NAMALWA (cell line): ENCODE measurements around the gene PTPRU.

ENCODE experiments used
- DNase-seq: peaks from one replicate; pipeline ENCODE4 v3.0.0-alpha.2; 2015; ENCODE audit warnings: low spot score

Gene PTPRU

DNA sequence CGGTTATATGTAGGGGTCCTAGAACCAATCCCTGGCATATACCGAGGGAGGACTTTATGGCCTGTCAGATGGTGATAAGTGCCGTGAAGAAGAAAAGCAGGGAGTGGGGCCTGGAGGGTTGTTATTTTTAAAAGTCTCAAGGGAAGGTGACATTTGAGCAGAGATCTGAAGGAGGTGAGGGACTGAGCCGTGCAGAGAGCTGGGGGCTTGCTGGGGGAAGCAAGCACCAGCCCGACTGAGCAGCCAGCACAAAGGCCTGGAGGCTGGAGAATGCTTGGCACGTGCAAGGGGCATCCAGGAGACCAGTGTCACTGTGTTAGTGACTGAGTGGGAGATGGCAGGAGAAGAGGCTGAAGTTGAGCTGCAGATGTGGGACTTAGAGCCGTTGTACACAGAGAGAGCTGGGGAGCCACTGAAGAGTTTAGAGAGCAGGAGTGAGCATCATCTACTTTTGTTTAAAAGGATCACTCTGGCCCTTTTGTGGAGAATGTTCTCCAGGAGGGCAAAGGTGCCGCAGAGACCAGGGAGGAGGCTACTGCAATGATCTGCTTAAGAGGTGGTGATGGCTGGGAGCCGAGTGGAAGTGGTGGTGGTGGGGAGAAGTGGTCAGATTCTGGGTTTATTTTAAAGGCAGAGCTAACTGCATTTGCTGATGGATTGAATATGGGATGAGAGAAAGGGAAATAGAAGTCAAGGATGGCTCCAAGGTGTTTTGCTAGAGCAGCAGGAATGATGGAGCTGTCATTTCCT, 31.2 kb downstream of the PTPRU start:
- no peak for DNase-seq

- no peak for DNase-seq
These were observed 33.1 kb downstream of the PTPRU start for GRCh38 chr1:29269382-29269781.

- no peak for DNase-seq
These were observed 34.7 kb downstream of the PTPRU start for GRCh38 chr1:29270929-29271521.

DNA sequence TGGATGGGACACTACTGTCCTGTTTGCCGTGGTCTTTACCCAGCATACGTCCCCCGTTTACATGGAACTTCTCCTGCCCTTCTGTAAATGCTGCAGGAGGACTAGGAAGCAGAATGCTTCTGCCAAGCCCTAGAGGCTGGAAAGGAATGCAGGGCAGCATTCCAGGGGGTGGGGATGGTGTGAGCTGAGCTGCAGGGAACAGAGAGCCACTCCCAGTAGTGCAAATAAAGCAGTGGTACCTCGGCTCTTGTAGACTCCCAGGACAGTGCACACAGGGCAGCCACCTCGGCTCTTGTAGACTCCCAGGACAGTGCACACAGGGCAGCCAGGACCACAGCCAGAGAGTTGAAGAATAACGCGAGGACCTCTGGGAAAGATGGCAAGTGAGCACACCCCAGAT, 35.4 kb downstream of the PTPRU start:
- DNase-seq, result no peak

DNA sequence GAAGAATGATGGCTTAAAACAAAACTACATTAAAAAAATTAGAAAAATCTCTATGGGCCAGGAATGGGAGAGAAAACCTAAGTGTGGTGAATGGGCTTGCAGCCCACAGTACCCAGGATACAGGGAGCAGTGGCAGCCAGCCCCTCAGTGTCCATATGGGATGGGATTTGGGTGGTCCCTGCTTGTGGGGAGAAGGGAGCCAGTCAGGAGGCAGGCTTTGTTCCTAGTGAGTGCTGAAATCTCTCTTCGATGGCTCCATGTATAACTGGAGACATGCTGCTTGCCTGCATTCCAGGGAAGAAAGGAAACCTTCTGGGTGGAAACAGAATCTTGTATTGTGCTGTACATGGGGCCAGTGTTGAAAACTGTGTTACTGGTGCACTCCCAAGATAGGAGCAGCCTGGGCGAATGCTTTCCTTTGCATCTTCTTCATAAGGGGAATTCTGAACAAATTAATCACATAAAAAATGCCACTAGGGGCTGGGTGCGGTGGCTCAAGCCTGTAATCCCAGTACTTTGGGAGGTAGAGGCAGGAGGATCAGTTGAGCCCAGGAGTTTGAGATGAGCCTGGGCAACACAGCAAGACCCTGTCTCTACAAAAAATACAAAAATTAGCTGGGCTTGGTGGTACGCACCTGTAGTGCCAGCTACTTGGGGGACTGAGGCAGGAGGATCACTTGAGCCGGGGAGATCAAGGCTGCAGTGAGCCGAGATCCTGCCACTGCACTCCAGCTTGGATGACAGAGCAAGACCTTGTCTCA, 36.0 kb downstream of the PTPRU start:
- no peak for DNase-seq

DNA sequence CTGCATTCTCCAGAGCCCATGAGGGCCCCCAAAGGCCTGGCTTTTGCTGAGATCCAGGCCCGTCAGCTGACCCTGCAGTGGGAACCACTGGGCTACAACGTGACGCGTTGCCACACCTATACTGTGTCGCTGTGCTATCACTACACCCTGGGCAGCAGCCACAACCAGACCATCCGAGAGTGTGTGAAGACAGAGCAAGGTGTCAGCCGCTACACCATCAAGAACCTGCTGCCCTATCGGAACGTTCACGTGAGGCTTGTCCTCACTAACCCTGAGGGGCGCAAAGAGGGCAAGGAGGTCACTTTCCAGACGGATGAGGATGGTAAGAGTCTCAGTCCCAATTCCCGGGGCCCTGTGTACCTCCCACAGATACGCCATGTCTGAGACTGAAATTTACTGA, 39.1 kb downstream of the PTPRU start:
- no peak for DNase-seq

DNA sequence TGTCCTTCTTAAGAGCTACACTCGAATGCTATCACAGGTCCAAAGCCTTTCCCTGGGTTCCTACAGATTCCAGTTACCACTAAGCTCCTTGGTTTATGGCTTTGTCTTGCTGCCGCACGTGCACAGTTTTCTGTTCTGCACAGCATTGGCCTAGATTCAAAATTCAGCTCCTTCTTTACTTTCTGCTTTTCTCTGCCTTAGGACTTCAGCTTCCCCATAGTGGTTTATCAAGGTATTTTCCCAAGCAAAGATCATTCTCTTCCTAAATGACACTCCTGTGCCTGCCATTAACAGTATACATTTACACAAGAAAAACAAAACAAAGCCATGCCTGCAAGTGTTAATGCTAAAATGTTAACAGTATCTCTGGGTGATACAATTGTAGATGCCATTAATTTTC, 41.8 kb downstream of the PTPRU start:
- no peak for DNase-seq

DNA sequence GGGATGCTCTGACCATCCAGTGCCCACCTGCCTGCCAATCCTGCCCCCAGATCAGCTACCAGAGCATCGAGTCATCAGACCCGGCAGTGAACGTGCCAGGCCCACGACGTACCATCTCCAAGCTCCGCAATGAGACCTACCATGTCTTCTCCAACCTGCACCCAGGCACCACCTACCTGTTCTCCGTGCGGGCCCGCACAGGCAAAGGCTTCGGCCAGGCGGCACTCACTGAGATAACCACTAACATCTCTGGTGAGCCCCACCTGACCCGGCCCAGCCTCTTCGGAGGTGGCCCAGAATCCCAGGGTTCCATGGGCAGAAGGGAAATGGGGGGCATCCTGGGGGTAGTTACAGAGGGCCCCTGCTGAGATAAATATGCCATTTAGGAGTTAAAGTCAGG, 43.1 kb downstream of the PTPRU start:
- DNase-seq, result no peak

- no peak for DNase-seq
These were observed 43.6 kb downstream of the PTPRU start for GRCh38 chr1:29279951-29280391.

DNA sequence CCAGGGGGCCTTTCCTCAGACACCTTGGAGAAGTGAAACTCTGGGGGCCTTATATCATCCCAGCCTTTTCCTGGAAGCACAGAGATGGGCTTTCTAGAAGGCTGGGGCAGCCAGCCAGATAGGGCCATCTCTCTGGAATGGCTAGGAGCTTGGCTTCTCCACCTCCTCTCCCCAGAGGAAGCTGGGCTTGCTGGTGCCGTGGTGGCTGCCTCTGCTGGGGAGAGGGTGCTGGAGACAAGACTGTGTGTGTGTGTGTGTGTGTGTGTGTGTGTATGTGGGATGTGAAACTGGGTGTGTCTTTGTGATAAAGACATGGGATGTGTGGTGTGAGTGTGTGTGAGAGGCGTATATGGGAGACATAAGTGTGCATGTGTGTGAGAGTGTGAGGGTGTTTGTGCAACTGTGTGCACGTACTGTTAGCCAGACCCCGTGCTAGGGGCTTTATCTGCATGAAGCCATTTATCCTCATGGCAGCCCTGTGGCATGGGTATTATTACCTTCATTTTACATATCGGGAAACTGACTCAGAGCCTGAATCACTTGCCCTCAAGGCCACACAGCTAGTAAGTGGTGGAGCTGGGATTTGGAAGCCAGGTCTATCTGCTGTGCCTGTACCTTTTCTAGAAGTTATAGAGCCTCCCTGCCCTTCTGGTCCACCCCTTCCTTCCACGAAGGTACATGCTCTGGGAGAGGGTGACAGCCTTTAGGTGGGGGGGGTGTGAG, 44.2 kb downstream of the PTPRU start:
- no peak for DNase-seq

GRCh38 chr1:29281571-29281970, 45.2 kb downstream of the PTPRU start:
- no peak for DNase-seq

DNA sequence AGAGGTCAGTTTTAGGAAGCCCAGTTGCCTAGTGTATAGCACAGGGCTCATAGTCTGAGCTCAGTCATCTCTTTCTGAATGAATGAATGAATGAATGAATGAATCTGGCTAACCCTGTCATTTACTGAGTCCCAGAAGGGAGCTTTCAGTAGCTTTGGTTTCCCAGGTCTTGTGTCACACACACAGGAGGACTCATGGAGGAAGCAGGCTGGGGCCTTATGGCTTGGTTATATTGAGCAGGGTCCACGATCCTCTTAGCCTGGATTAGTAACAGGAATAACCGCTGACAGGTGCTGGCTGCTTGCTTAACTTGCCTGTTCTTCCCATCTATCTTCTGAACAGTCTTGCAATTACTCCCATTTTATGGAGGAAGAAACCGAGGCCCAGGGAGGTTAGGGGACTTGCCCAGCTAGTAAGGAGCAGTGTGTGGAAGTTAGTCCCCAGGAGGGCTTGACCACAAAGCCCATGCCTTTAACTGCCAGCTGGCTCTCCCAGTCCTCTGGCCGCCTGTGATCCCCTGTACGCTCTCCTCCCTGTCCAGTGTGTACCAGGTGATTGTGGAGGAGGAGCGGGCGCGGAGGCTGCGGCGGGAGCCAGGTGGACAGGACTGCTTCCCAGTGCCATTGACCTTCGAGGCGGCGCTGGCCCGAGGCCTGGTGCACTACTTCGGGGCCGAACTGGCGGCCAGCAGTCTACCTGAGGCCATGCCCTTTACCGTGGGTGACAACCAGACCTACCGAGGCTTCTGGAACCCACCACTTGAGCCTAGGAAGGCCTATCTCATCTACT, 46.0 kb downstream of the PTPRU start:
- DNase-seq, result no peak

DNA sequence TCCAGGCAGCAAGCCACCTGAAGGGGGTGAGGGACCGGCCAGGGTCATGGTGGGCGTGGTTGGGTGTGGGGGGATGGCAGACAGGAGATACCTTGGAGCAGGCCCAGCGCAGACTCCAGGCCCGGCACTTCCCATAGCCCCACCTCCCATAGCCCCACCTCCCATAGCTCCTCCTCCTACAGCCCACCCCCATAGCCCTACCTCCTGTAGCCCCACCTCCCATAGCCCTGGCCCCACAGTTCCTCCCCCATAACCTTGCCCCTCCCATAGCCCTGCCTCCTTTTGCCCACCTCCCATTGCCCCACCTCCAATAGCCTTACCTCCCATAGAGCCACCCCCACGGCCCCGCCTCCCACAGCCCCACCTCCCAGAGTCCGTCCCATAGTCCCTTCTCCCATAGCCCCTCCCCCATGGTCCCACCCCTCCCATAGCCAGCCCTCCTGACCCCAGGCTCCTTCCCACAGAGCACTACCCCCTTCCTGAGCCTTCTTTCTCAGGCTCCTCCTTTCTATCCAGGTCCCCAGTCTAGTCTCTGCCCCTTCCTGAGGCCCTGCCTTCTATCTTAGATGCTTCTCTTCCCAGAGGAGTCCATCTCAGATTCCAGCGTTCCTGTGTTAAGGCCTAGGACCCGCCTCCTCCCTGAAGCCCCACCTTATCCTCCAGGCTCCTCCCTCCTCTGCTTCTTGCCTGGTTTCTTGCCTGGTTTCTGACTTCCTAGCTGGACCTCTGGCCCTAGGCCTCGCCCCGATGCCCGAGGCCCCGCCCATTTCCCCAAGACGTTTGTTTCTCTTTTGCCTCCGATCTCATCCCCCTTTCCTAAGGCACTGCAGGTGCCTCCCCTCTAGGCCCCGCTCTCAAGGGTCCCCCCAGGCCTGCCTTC, 46.8 kb downstream of the PTPRU start:
- DNase-seq, result peak; percentile 96

GRCh38 chr1:29283804-29284195, 47.5 kb downstream of the PTPRU start:
- no peak for DNase-seq

DNA sequence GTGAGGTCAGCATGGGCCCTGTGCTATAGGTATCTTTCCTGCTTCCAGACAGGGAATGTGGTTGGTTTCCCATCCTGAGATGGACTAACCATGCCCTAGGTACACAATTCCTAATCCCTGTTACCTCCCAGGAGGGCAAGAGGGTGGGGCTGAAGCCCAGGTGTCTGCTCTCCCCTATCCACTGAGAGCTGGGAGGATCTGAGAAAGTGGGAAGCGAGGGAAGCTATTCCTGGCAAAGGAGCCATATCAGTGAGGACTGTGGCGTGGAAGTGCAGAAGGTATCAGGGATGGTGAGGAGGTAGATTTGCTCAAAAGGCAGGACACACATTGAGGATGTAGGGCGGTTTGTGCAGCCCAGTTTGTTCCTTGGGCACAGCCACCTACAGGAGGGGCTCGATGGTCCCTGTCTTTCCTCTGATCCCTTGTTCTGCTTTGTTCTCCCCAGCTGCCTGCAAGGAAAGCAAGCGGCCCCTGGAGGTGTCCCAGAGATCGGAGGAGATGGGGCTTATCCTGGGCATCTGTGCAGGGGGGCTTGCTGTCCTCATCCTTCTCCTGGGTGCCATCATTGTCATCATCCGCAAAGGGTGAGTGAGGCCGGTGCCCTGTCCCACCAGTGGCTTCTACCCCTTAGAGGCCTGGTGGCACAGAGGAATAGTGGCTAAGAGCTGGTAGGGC, 48.1 kb downstream of the PTPRU start:
- DNase-seq, result no peak

DNA sequence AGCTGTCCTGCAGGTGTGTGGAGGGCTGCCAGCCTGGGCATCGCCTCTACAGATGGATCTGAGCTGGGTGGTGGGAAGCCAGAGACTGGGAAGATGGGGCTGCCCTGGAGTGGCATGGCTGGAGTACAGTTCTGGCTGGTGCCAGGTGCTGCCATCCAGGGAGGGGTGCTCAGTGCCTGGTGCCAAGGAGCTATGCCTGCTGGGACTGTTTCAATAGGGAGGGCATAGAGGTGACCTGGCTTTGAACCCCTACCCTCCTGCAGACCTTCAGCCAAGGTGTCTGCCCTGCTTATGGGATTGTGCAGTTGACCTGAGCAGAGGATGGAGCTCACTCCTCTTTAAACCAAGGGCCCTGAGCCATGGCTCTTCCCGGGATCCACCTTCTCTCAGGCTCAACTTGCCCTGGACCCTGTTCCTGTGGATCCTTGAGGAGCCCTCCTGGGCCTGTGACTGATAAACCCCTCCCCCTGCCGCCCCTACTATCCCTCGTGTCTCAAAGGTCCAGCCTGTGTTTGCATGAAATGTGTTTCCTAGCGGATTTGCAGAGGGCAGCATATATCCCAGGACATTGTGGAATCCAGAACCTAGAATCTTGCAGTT, 48.7 kb downstream of the PTPRU start:
- no peak for DNase-seq

DNA sequence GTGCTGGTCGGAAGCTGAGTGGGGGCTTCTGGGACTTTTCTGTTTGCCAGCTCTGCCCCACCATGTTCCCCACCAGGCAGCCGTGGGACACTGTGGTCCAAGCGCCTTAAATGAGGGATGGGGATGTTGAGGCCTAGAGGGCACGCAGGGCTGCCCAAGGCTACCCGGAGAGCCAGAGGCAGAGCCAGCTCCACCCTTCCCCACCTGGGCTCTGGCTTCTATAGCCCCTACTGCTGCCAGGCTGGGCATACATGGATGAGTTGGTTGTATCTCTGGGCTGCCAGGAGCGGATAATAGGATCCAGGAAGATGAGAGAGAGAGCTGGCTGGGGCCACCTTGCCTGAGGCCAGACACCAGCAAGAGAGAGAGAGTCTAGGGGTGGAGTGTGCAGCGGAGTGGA, 49.4 kb downstream of the PTPRU start:
- DNase-seq, result no peak

- DNase-seq, result peak; percentile 32
These were observed 50.0 kb downstream of the PTPRU start for GRCh38 chr1:29286194-29286767.

DNA sequence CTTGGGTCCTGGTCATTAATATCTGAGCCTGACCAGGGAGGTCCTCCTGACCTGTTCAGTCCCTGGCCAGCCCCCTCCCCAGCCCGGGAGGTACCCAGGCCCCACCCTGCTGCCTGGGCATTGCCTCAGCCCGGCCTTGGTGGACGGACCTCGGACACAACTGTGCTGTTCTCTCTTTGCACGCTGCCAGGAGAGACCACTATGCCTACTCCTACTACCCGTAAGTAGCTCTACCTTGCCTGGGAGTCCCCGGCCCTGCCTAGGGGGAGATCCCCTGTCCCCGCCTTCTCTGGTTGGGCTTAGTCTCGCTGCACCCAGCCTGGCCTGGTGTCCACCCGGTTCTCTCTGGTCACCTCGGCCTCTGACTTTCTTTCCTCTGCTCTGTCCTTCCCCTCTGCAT, 53.2 kb downstream of the PTPRU start:
- DNase-seq, result no peak
